Muscle of leg (tissue), 11 donors: ENCODE results near the gene LUC7L. TPM values are rescaled to one million over a fixed set of nuclear protein-coding genes. Genes with fewer than 3 reads are reported as not detected.

Source experiments
- DNase-seq: peaks from one replicate; pipeline ENCODE4 v3.0.0; 2013
- H3K27ac ChIP-seq: one replicate; pipeline ENCODE4 v1.5.1; 2013; ENCODE audit warnings: mild to moderate bottlenecking, low read length, control low read depth
- H3K27me3 ChIP-seq: one replicate; pipeline ENCODE4 v1.6.1; 2013; ENCODE audit warnings: low read length; ENCODE audit not compliant: control insufficient read depth, insufficient read depth
- H3K36me3 ChIP-seq: one replicate; pipeline ENCODE4 v1.6.1; 2013; ENCODE audit warnings: low read length; ENCODE audit not compliant: control insufficient read depth, insufficient read depth
- H3K4me1 ChIP-seq: one replicate; pipeline ENCODE4 v1.6.1; 2013; ENCODE audit warnings: low read length; ENCODE audit not compliant: control insufficient read depth, insufficient read depth
- H3K4me3 ChIP-seq: one replicate; pipeline ENCODE4 v1.5.1; 2013; ENCODE audit warnings: low read length, control low read depth
- H3K9me3 ChIP-seq: replicated peaks from 2 replicates; pipeline ENCODE4 v1.6.1; 2013; ENCODE audit warnings: low read depth, low read length; ENCODE audit not compliant: control insufficient read depth
- WGBS: methylation state at CpG from one replicate; pipeline ENCODE4 v1.1.5; 2013; ENCODE audit warnings: missing lambda C conversion rate; ENCODE audit not compliant: insufficient coverage; 5-methylcytosine and 5-hydroxymethylcytosine counted together
- polyA plus RNA-seq, 8 donors: library from polyadenylated mRNA; unstranded; fragments of 120-200 nt; gene quantifications; one replicate each; pipeline versions ENCODE4 v1.2.1 to v1.2.3, GENCODE V29; 2013; ENCODE audit warnings: inconsistent platforms in 1 of 8, low replicate concordance in 1 of 8; ENCODE audit not compliant: insufficient read length in 8 of 8, insufficient read depth in 1 of 8
- total RNA-seq: library from RNA; stranded (reverse); fragments of 120-200 nt; gene quantifications from one replicate; pipeline ENCODE4 v1.2.4, GENCODE V29; 2013

Gene LUC7L
- total and polyA plus RNA-seq, 9 donors = 59.1 to 89.4 (median 67.4) TPM

DNA sequence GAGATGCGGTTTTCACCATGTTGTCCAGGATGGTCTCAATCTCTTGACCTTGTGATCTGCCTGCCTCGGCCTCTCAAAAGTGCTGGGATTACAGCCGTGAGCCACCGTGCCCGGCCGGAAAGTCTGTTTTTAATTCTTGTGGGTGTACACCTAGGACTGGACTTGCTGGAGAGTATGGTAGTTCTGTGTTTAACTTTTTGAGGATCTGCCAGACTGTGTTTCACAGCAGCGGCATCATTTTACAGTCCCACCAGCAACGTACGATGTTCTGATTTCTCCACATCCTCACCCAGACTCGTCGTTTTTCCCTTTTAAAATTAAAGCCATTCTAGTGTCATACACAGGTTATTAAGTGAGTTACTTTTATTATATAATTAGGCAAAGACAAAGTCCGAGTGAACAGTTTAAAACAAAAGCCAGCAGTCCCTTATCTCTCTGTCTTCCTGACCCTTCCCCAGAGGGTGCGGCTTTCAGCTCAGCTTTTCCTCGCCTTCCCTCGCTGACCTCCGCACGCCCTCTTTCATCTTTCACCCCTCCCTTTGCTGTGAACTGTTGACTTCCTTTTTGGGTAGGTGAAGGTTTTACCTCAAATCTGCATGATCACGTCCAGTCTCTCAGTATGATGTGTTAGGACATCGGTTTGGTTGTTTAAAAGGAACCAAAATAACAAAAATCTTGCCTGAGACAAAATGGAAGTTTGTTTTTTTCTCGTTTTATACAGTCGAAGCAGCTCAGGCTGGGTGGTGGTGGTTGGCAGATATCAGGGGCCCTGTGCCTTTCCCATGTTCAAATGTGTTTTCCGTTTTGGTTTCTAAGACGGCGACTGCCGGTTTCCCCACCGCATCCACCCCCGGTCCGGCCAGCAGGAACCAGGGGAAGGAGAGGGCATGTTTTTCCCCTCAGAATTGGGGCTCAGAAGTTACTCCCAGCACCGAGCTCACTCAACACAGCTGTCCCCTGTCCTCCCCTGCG is 23.4 kb upstream of the LUC7L start:
- Histone ChIP-seq H3K27me3 (no peaks in the 10 kb centered on the region), H3K9me3 (no peaks in the 10 kb centered on the region), H3K4me1 (no peaks in the 10 kb centered on the region), H3K36me3 (peaks cover 30% of the 10 kb centered on the region), H3K27ac (no peak overlapping the region), H3K4me3 (no peak overlapping the region)
- no peak for DNase-seq
- 41% methylated on average over 7 of the region's 30 CpGs for WGBS

GRCh38 chr16:249431-249830 is 20.2 kb upstream of the LUC7L start:
- DNase-seq = no peak
- Histone ChIP-seq H3K9me3 (no peaks in the 10 kb centered on the region), H3K4me1 (no peaks in the 10 kb centered on the region), H3K27me3 (no peaks in the 10 kb centered on the region), H3K4me3 (no peak overlapping the region), H3K27ac (no peak overlapping the region), H3K36me3 (peaks cover 17% of the 10 kb centered on the region)
- WGBS = 78% methylated on average over 11 of the region's 12 CpGs

GRCh38 chr16:247027-247426 is 17.8 kb upstream of the LUC7L start:
- DNase-seq = no peak
- Histone ChIP-seq H3K27me3 (no peaks in the 10 kb centered on the region), H3K9me3 (no peaks in the 10 kb centered on the region), H3K27ac (no peak overlapping the region), H3K4me1 (no peaks in the 10 kb centered on the region), H3K36me3 (peaks cover 8% of the 10 kb centered on the region), H3K4me3 (no peak overlapping the region)
- 98% methylated on average over 5 of the region's 12 CpGs for WGBS

- H3K4me3 ChIP-seq = no peak overlapping the region
- peaks cover 4% of the 10 kb centered on the region for H3K4me1 ChIP-seq
- WGBS = 75% methylated on average over 4 of the region's 9 CpGs
- H3K9me3 ChIP-seq = no peaks in the 10 kb centered on the region
- peaks cover 4% of the 10 kb centered on the region for H3K36me3 ChIP-seq
- H3K27ac ChIP-seq = no peak overlapping the region
- no peaks in the 10 kb centered on the region for H3K27me3 ChIP-seq
- no peak for DNase-seq
These were observed 15.9 kb upstream of the LUC7L start for GRCh38 chr16:245105-245504.

DNA sequence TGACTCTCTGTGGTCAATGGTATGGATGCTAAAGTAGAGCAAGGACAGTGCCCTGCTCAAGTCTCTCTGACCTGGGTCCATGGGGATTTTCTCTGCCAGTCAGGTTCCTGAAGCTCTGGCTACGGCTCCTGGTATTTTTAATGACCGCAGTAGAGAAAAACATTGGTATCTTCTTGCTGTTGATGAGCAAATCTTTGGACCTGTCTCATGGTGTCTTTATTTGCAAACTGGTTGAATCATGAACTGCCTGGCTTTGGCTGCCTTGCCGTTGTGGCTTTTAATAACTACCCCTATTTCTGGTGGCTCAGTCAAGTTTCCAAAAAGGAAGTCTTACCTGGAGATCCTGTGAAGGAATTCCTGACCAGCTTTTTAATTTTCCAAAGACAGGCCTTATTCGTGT is 14.1 kb upstream of the LUC7L start:
- WGBS = 81% methylated on average over 3 of the region's 4 CpGs
- no peaks in the 10 kb centered on the region for H3K9me3 ChIP-seq
- H3K27me3 ChIP-seq = no peaks in the 10 kb centered on the region
- no peak overlapping the region for H3K4me3 ChIP-seq
- H3K27ac ChIP-seq = no peak overlapping the region
- no peaks in the 10 kb centered on the region for H3K36me3 ChIP-seq
- DNase-seq = no peak
- peaks cover 10% of the 10 kb centered on the region for H3K4me1 ChIP-seq

DNA sequence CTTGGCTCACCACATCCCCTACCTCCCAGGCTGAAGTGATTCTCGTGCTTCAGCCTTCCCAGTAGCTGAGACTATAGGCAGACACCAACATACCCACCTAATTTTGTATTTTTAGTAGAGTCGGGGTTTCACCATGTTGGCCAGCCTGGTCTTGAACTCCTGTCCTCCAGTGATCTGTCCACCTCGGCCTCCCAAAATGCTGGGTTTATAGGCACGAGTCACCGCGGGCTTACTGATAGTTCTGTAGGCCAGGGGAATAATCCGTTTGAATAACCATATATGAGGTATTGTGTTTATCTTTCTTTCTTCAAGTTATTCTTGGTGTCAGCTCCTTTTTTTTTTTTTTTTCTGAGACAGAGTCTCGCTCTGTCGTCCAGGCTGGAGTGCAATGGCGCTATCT is 13.0 kb upstream of the LUC7L start:
- no peak overlapping the region for H3K4me3 ChIP-seq
- no peak for DNase-seq
- WGBS = 92% methylated on average over 4 of the region's 10 CpGs
- peaks cover 3% of the 10 kb centered on the region for H3K36me3 ChIP-seq
- peaks cover 10% of the 10 kb centered on the region for H3K4me1 ChIP-seq
- no peaks in the 10 kb centered on the region for H3K9me3 ChIP-seq
- H3K27me3 ChIP-seq = no peaks in the 10 kb centered on the region
- H3K27ac ChIP-seq = no peak overlapping the region

DNA sequence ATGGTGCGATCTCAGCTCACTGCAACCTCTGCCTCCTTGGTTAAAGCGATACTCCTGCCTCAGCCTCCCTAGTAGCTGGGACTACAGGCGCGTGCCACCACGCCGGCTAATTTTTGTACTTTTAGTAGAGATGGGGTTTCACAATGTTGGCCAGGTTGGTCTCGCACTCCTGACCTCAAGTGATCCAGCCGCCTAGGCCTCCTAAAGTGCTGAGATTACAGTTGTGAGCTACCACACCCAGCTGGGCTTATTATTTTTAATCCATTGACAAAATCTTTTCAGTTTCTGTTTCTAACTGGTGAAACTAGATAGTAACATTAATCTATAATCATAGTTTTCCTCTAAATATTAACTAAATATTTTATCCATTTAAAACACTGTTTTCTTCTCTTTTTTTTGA is 11.3 kb upstream of the LUC7L start:
- H3K4me1 ChIP-seq = peaks cover 12% of the 10 kb centered on the region
- no peak for DNase-seq
- WGBS = no CpG with 5 or more reads among the region's 8 CpGs
- no peak overlapping the region for H3K4me3 ChIP-seq
- H3K27me3 ChIP-seq = no peaks in the 10 kb centered on the region
- H3K36me3 ChIP-seq = peaks cover 4% of the 10 kb centered on the region
- no peak overlapping the region for H3K27ac ChIP-seq
- H3K9me3 ChIP-seq = no peaks in the 10 kb centered on the region

DNA sequence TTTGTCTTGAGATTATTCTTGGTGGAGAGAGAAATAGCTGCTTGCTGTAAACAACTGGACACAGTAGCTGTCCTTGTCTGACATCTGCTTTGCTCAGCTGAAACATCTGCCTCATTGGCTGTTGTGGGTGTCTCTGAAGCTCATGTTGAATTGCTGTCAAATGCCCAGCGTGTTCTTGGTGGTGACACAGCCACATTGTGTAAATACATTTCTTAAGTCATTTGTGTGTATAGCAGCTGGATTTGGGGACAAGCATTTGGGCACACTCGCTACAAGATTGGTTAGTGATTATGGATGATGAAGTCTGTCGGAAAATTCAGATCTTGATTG is 10.7 kb upstream of the LUC7L start:
- peaks cover 14% of the 10 kb centered on the region for H3K4me1 ChIP-seq
- 76% methylated on average over 2 of the region's 3 CpGs for WGBS
- no peaks in the 10 kb centered on the region for H3K27me3 ChIP-seq
- peaks cover 4% of the 10 kb centered on the region for H3K36me3 ChIP-seq
- H3K4me3 ChIP-seq = no peak overlapping the region
- H3K9me3 ChIP-seq = no peaks in the 10 kb centered on the region
- DNase-seq = no peak
- peak overlapping the region; percentile 3 for H3K27ac ChIP-seq

- Histone ChIP-seq H3K27me3 (no peaks in the 10 kb centered on the region), H3K36me3 (peaks cover 4% of the 10 kb centered on the region), H3K27ac (peak within 1 kb of the TSS; percentile 99), H3K9me3 (no peaks in the 10 kb centered on the region), H3K4me1 (peaks cover 6% of the 10 kb centered on the region), H3K4me3 (peak within 1 kb of the TSS; percentile 91)
- WGBS = under 1% methylated on average over 85 of the region's 85 CpGs
- peak; percentile 97 for DNase-seq
These were observed 5.4 kb upstream of the LUC7L start, which contains the start of gene FAM234A for GRCh38 chr16:234468-235305. FAM234A (plus strand) TSS chr16:234821; CDS start chr16:254414, 19,593 bp downstream.

GRCh38 chr16:230949-231348 is 1.7 kb upstream of the LUC7L start:
- H3K9me3 ChIP-seq = no peaks in the 10 kb centered on the region
- no peaks in the 10 kb centered on the region for H3K27me3 ChIP-seq
- 81% methylated on average over 12 of the region's 22 CpGs for WGBS
- no peak for DNase-seq
- peaks cover 4% of the 10 kb centered on the region for H3K4me1 ChIP-seq
- H3K4me3 ChIP-seq = no peak overlapping the region
- H3K27ac ChIP-seq = no peak overlapping the region
- H3K36me3 ChIP-seq = peaks cover 18% of the 10 kb centered on the region
